Uterus (tissue), 2 donors: ENCODE measurements around the gene VDAC1.
A peak's percentile ranks its signal among the peaks of the same experiment; 100 is the strongest.

Experiments used
- POLR2A ChIP-seq, 2 donors: fragments of 450-650 bp; IDR thresholded peaks; one replicate each; pipeline ENCODE4 v1.6.1; 2016; ENCODE audit warnings: antibody characterized with exemption in 2 of 2, mild to moderate bottlenecking in 1 of 2, moderate library complexity in 1 of 2
- TF ChIP-seq, protein P1 (sequence below), 4 experiments: fragments of 200-600 bp in 2 of 4; fragments of 450-650 bp in 2 of 4; sonication (generic) in 2 of 4; IDR thresholded peaks; one replicate each; pipeline ENCODE4 v1.5.1; 2016 to 2019; ENCODE audit warnings: antibody characterized with exemption in 4 of 4, mild to moderate bottlenecking in 2 of 4, moderate library complexity in 1 of 4

DNA sequence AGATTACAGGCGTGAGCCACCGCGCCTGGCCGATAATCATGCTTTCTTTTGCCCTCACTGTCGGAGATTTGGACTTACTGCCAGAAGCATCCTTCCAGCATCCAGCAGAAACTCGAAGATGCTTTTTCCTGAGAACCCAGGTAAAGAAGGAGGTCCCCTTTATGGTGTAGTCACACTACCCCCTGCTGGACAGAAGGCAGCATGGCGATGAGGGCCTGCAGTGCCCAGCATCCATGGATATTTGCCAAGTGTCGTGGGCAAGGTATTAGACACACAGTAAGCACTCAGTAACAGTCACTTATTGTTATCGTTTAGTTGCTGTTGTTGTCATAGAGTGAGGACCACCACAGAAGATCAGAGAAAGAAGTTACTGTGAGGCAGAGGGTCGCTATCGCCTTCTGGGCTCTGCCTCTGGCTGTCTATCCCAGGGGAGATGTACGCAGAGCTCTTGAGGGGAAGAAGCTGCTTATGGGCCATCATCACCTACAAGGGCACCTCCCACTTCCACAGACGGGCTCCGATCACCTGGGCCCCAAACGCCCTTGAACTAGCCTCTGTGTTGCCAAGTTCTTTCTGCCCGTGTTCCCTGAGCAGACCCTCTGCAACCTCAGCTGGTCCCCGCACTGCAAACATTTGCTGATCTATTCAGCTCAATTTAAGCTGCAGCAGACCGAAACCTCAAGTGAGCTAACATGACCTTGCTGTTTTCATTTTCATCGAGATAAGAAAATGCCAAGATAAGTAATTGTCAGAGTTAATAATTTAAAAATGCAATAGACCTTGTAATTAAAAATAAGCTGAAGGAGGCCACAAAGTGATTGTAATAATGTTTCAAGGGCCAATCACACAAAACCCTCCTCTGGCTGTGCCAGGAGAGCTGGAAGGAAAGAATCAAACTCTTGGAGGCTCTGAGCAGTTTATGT lies 60.3 kb downstream of the VDAC1 start:
- TF ChIP-seq, protein P1, sequence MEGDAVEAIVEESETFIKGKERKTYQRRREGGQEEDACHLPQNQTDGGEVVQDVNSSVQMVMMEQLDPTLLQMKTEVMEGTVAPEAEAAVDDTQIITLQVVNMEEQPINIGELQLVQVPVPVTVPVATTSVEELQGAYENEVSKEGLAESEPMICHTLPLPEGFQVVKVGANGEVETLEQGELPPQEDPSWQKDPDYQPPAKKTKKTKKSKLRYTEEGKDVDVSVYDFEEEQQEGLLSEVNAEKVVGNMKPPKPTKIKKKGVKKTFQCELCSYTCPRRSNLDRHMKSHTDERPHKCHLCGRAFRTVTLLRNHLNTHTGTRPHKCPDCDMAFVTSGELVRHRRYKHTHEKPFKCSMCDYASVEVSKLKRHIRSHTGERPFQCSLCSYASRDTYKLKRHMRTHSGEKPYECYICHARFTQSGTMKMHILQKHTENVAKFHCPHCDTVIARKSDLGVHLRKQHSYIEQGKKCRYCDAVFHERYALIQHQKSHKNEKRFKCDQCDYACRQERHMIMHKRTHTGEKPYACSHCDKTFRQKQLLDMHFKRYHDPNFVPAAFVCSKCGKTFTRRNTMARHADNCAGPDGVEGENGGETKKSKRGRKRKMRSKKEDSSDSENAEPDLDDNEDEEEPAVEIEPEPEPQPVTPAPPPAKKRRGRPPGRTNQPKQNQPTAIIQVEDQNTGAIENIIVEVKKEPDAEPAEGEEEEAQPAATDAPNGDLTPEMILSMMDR (IDR thresholded peaks at IDR 0.05), result peak in 1 of 4 experiments; percentile 25
- TF ChIP-seq POLR2A (IDR thresholded peaks at IDR 0.05), result no peak
